DLD1 (cell line): ENCODE data around the gene DTHD1.

ENCODE experiments used
- in situ Hi-C: cut with HindIII; loops from 2 replicates; pipeline ENCODE4 v1.10.0; 2017; ENCODE audit warnings: low sequenced_read_pairs

Gene DTHD1

DNA sequence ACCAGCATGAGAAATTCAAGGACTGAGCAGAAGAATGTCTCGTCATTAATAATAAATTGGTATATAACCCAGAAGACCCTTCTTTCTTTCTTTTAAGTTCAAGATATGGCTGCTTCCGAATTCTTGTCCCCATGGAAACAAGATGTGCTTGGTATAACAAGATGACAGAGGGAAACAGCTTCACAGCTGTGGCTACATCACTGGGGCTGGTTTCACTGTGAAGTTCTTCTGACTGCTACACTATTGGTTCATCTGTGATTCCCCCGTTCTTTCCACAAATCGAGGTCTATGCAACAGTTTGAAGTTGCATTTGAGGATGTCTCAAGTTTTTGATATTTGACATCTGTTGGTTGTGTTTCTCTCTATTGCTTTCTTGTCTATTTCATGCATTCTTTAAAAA lies 12.3 kb upstream of the DTHD1 start:
- in situ Hi-C loops = no loop called here

DNA sequence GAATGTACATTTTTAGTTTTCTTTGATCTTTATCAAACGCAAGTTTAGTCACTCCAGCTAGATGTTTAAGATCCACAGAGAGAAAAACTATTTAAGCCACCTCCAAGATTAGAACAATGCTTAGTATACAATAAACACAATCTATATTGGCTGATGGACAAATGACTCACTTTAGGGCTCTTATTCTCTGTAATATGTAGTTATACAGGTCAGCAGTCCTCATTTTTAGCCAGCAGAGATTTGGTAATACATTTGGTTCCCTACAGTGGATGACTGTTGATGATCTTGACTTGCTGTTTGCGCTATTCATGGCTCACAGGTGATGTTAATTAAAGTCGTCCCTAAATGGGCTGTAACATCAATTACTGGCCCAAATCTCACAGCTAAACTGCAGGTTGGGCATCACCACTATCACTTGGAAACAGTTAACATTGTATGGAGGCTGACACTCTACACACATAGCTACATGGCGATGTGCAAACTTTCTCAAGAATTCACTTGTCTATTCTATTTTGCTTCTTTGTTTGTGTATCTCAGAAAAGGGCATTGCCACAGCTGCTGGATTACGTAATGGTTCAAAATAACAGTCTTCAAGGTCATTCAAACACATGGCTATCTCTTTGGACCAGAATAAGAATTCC lies 11.8 kb upstream of the DTHD1 start:
- in situ Hi-C loops = no loop called here

DNA sequence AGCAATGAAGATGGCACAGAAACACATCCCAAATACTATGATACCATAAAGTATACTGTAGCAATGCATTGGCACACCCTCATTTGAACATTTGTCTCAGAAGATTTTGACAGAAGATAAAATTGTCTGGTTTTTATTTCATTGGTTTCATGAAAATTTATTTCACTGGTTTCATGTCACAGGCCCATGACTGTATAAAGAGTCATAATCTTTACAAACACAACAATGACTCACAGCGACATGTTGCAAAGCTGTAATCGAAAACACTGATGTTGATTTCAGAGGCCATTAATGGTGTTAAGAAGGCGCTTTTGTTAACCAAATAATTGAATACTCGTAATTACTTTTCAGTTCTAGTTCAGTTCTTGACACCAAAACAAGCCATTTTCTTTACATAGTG lies 8.1 kb upstream of the DTHD1 start:
- in situ Hi-C loops = no loop called here

DNA sequence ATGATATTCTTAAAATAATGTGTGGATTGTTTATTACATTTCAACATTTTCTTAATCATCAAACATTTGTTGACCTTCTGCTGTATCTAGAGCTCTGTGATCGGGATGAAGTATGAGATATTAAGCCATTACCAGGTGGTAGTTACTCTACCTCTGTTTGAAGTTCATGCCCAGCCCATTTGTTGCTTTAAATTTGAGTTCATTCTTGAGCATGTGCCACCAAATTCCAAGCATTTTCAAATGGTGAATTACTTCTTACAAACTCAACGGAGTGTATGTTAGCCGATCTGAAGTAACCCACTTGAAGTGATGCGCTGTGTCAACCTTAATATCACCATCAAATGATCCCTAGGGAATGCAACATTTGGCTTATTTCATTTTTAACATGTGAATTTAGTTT lies 7.3 kb upstream of the DTHD1 start:
- in situ Hi-C loops = no loop called here

DNA sequence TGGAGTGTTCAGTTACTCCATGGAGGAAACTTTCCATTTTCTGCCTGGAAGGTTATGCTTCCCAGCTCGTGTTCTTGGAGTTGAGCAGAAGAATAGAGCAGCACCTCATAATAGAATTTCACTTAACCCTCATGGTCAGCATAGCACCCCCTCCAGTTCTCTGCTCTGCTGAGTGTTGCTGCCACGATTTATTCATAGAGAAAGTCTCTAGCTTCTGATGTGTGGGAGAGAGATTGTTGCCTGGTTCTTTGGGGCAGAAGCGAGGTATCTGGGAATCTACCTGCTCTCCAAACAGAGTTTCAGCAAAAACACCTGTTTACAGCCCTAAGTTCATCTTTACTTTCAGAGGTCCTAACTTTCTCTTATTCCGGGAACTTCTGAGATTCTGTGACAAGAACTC lies 3.9 kb upstream of the DTHD1 start:
- in situ Hi-C loops = no loop called here

DNA sequence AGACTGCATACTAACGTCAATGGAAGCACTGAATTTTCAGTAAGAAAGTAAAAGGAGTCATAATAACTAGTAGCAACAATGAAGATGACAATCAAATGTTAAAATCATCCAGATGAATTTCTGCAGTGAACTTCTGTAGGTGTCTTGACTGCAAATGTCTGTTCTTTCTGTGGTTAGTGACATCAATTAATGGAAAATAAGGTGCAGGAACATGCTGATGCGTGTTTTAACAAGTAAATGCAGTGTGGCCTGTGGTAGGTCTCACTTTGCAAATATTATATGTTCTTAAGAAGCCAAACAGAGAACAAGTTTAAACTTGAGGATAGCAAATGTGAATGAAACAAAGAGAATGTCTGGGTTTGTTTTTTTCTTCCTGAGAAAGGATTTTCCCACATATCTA lies 2.6 kb upstream of the DTHD1 start:
- in situ Hi-C loops = no loop called here

DNA sequence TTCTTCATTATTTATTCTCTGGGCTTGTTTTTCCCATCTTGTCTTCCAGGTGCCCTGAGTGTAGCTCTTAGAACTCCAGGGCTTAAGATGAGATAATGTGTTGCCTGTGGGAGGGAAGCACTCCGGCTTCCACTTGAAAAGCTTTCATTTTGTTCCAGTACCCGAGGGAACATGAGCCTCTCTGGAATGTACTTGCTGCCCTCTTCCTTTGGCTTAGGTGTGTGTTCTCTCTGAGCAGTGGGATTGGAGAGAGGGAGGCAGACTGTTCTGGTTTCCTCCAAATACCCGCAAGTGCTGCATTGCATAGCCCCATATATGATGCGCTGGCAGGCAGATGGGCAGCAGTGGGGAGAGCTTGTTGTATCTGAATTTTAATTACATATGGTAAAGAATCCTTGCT lies 861 bp upstream of the DTHD1 start:
- in situ Hi-C loops = no loop called here

DNA sequence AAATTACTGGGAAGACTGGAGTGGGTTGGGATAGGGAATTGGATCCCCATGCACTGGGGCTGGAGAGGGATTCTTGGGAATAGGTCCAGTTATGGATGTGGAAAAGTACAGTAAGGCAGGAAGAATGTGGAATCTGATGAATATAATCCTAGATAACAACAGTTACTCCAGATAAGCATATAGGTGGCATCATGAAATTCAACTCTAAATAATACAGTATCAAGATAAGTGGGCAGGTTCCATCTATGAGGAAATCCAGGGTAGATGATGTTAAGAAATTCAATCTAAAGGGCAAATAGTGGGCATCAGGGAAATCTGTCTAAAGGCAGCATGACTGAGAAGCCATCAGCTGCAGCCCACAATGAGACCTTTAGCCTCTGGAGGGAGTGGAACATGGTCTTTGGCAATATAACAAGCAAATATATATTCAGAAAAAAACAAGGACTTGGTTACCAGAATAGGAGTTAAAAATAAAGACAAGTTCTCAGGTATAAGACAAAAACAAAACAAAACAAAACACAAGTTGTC lies 1.2 kb downstream of the DTHD1 start:
- in situ Hi-C loops = no loop called here

DNA sequence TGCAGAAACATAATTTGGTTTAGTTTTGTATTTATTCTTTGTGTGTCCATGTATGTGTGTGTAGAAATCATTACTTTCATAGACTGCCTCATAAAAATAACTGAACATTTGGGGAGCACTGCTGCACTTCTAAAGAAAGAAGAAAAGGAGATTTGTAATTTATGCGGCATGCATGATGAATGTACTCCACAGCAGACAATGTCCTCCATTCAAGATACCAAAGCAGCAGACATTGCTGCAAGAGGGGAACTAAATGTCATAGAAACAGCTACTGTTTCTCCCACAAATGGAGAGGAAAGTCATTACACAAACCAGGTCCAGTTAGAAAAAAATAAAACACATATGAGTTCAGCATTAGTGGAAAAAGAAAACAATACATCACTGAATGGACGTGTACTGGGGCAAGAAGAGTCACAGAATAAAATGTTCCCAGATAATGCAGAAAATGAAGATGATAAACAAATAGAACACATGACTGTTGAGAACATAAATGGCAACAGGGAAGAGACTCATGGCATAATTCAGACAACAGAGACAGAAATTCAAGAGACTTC lies 2.6 kb downstream of the DTHD1 start:
- in situ Hi-C loops = no loop called here

DNA sequence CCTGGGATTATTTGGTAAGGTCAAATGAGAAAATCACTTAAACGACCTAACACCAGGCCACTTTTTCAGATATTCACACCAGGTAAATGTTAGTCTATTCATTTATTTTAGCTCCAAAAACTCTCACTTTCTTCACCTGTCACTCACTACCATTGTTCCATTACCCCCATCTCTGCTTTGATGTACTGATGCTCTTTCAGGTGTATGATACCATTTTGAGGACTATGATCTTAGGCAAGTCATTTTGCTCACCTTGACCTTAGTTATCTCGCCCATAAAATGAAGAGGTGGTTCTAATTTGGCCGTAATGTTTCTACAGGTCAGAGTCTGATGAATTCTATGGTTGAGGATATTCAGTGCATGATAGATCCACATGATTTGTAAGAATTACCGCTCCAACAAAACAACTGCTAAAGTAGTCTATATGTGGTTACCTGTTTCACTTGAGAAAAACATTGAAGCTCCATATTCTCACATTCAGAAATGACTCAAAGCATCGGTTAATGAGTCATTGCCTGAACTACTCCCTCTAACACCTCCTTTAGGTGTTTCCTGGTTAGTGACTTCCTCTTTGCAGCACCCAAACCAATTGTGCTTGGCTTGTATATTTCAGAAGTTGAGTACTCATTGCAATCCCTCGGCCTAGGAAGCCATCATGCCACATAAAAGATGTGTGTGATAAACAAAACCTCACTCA lies 4.5 kb downstream of the DTHD1 start:
- in situ Hi-C loops = no loop called here

DNA sequence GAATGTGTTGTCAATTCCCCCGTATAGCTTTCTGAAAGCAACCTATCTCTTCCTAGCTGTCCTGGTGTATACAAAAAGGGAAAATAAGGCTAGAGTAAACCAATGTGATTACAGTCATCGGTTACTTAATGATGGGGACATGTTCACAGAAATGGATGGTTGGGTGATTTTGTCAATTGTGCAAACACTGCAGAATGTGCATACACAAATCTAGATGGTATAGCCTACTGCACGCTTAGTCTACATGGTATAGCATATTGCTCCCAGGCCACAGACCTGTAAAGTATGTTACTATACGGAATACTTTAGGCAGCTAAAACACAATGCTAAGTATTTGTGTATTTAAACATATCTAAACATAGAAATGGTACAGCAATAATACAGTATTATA lies 5.1 kb downstream of the DTHD1 start:
- in situ Hi-C loops = no loop called here

DNA sequence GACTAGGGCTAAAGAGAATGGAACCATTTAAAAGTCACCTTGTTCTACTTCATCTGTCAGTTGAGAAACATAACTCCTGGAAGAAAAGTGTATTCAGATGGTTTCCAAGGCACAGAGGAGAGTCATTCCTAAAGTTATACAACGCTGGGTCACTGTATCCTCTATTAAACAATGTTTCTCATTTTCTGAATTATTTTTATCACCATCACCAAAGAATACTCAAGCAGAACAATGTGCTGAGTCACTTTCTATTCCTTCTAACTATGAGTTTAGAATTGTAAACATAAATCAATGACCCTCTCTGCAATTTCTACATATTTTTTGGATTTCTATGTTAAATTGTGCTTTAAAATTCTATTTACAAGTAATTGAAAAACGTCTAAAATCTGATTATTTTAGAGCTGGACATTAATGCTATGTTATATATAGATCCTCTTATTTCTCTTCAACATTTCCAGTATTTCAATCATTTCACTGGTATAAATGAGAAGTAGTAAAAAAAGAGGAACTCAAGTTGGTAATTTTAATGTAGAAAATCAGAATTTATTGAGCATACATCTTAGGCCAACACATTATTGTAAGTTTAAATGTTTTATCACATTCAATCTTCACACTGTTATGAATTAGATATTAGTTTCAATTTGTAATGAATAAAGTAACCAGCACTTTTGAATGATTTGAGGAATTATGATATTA lies 7.5 kb downstream of the DTHD1 start:
- in situ Hi-C loops = no loop called here

DNA sequence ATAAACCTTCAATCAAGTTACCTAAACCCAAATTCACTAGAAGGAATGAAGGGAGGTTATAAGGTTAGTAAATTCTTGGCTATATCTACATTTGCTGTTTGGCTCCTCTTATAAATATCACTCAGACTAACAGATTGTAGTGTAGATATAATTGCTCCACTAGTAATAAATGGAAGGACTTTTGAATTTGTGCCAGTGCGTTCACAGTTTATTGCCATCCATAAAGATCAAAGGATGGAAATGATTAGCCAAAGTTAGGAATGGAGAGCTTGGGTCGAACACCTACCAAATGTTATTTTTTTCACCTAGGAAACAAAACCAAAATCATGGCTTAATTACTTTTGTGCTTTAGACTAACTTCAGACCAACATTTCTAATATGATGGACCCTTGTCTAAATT lies 9.2 kb downstream of the DTHD1 start:
- in situ Hi-C loops = no loop called here

DNA sequence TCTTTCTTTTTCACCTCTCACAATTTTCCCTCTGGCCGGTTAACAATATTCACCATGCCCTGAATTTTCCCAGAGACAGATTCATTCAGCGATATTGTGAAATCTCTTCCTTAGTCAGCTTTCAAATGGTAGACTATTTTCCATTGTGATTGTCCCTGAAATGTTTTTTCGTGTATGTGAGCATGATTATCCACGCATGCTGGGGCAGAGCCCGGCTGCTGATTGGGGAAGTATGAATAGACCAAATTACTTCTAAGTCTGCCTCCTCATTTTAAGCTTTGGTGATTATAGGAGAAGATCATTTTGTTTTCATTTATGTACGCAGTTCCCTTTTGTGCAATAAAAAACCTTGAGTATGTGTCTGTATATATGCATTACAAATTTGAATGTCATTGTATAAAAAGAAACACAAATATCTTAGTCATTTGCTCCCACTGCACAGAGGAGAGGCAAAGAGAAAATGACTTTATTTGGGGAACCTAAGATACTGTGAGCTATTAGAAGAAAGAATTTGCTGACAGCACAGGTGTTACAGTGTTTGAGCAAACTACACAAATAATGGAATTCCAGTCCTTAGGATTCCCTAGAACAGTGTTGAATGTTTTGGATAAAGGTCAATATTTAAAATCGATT lies 11.3 kb downstream of the DTHD1 start:
- in situ Hi-C loops = no loop called here

DNA sequence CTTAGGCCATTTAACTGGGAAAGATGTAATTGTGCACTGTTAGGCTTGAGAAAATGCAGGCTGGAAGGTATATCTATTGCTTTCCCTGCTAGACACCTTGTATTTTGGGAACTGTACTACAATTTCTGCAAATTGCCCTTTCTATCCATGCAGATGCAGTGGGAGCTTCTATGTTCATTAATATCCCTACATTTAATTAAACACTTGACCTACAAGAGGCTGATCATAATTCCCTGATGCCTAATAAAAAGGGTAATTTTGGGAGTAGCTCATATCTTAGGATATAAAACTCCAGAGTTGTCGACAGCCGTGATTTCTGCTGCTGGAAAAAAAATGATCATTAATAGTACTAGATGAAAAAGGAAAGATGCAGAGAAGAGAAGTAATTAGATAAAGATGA lies 19.7 kb downstream of the DTHD1 start:
- in situ Hi-C loops = no loop called here

DNA sequence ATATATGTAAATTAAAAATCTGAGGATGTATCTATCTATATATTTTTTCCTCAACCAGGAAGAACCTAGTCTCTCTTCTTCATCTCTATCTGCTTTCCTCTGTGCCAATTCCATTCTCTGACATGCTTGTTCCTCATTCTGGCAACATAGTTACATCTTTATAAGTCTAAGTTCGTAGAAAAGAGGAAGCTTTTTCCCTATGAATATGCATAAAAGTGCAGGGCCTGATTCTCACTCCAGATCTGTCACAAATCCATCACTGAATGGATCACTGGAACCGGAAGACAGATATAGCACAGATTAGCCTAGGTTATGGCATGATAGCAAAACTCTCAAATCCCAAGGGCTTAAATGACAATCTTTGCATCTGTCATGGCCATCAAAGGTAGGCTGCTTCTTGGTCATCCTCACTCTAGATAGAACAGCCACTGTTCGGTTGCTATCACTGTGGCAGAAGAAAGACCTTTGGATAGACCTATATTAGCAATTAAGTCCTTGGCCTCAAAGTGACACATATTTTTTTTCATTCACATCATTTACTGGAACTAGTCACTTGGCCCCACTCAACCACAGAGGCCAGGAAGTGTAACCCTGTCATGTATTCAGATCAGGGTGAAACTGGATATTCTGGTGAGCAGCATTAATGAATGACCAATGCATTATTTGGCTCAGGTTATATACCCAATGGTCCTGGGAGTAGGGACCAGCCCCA lies 22.2 kb downstream of the DTHD1 start:
- in situ Hi-C loops = no loop called here

DNA sequence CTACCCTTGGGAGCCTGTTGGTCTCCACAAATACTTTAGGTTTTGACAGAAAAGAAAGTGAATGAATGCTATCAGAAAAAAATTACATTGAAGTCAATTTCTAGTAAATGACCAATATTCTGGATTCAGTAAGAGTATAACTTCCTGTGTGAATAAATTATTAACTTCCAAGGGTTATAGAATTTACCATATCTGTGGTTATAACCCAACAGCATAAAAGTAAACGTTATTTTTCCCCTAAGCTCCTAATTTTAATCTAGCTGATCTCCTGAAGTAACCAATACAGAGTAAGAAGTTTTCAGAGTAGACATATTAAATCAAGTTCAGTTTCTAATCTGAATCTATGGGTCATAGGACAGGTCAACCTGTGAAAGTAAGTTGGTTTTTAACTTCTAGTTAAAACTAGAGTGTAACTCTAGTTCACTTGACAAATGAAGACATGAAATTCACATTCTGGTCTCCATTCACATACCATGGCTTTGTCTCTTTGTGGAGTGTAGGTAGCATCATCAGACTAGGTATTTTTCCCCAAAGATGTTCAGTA lies 22.8 kb downstream of the DTHD1 start:
- in situ Hi-C loops = no loop called here

DNA sequence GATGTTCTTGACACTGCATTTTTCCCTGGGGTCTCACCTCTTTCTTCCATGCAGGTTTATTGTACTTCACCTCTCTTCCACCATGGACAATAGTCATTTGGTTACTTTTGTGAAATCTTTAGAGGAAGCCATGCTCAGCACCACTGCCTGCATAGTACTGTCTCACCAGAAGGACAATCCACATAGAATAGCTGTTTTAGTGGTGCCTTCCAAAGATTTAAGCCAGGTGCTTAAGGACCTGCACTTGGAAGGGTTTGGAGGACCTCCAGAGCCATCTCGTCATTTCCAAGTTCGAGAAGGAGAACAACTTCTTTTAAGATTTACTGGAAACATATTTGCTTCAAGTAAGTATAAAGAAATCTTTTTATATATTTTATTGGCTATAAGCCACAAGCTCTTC lies 26.7 kb downstream of the DTHD1 start:
- in situ Hi-C loops = no loop called here

DNA sequence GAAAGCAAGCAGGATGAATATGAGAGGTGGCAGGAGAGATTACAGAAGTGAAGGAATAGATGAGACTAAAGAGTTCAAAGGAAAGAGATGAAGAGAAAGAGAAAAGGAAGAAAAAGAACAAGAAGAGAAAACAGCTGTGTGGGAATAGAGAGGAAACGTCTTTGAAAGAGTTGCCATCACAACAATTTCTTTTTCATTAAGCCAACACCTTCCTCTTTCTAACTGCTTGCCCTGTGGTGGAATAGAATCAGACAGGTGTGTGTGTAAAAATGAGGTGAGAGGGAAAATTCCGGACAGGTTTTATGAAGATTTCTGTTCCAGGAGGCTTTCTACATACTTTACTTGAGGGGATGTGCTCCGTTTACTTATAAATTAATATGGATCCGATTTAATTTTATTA lies 28.8 kb downstream of the DTHD1 start:
- in situ Hi-C loops = no loop called here

DNA sequence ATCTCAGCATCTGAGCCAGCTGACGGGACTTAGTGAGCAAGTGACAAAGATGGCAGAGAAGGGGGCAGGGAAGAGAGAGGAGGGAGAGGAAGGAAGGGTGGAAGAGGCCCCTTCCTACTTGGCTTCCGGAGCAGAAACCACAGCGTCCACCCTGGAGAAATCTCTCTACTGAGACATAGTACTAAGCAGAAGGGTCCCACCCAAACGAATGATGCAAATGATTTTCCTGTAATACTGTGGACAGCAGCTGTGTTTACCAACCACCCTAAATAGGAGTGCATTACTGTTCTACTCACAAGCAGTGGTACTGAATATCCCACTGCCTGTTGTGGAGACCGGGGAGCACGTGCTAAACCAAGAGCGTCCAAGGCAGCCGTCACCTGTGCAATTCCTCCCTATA lies 29.4 kb downstream of the DTHD1 start:
- in situ Hi-C loops = no loop called here
